ENCODE data around the gene AAMP.

AAMP gene

DNA sequence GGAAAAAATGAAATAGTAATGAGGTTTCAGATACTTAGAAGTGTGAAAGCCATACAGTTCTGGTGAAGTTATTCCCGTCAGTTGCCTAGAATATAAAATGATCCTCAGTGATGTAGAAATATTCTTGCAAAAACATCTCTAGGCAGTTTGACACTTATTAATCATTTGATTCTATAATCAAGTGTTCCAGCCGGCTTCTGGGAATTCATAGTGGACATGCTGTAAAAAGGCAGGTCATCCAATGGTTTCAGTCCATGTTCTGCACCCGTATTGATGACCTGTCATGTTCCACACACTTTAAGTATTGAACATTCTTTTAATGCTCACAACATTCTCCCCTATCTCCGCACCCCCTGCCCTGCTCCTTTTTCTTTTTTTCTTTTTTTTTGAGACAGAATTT, 33.1 kb downstream of the AAMP start:
- DNase-seq (ENCODE audit: low spot score), result no peak
- in situ Hi-C loops (cut with MboI; ENCODE audit: low pct_unique_long_range_greater_than_20kb, low sequenced_read_pairs, unreplicated experiment), result no loop called here
- TF ChIP-seq, protein P1, sequence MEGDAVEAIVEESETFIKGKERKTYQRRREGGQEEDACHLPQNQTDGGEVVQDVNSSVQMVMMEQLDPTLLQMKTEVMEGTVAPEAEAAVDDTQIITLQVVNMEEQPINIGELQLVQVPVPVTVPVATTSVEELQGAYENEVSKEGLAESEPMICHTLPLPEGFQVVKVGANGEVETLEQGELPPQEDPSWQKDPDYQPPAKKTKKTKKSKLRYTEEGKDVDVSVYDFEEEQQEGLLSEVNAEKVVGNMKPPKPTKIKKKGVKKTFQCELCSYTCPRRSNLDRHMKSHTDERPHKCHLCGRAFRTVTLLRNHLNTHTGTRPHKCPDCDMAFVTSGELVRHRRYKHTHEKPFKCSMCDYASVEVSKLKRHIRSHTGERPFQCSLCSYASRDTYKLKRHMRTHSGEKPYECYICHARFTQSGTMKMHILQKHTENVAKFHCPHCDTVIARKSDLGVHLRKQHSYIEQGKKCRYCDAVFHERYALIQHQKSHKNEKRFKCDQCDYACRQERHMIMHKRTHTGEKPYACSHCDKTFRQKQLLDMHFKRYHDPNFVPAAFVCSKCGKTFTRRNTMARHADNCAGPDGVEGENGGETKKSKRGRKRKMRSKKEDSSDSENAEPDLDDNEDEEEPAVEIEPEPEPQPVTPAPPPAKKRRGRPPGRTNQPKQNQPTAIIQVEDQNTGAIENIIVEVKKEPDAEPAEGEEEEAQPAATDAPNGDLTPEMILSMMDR (IDR thresholded peaks at IDR 0.05; ENCODE audit: extremely low read depth, insufficient read depth, missing control alignments), result no peak

DNA sequence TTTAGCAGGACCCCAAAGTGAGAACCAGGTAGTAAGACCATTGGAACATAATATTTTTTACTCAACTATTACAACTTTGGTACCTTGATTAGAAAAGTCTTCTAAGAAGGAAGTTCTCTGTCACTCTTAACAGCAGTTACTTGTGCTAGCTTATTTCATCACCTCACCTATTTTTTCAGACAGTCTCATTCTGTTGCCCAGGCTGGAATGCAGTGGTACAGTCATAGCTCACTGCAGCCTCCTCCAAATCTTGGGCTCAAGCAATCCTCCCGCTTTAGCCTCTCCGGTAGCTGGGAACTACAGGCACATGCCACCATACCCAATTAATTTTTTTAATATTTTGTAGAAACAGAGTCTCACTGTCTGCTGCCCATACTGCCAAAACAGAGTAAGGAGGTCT, 34.9 kb downstream of the AAMP start:
- in situ Hi-C loops (cut with MboI; ENCODE audit: low pct_unique_long_range_greater_than_20kb, low sequenced_read_pairs, unreplicated experiment), result no loop called here
- DNase-seq (ENCODE audit: low spot score), result no peak
- TF ChIP-seq, protein P1 (IDR thresholded peaks at IDR 0.05; ENCODE audit: extremely low read depth, insufficient read depth, missing control alignments), result no peak

DNA sequence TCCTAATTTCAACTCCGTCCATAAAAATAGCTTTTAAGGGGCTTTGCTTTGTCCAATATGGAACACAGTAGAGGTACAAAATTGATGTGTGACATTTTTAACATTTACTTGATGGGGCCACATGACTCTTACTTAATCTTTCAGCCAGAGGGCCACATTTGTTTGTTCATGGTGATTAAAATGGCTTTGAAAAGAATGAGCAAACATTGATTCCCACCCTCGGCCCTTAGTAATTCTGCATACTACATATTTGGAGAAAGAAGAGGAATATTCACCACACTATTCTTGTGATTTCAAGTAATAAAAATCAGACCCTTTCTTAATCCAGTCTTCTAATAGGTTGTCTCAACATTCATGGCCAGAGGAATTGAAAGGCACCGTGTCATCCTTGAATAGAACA, 35.4 kb downstream of the AAMP start:
- TF ChIP-seq, protein P1 (IDR thresholded peaks at IDR 0.05; ENCODE audit: extremely low read depth, insufficient read depth, missing control alignments), result no peak
- in situ Hi-C loops (cut with MboI; ENCODE audit: low pct_unique_long_range_greater_than_20kb, low sequenced_read_pairs, unreplicated experiment), result no loop called here
- no peak for DNase-seq (ENCODE audit: low spot score)

DNA sequence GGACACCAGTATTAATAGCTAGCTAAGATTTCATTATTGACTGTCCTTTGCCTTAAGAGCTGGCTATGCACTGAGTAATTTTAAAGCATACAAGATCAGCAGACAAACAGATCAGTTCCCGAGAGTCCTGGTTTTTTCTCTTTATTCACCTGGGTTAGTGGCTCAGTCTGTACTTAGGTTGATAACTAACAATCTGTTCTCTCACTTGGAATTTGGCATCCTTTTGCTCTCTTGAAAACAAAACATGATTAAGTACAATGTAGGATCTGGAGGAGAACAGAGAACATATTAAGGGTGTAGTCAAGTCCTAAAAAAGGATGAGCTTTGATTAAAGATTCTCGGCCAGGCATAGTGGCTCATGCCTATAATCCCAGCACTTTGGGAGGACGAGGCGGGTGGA, 36.4 kb downstream of the AAMP start:
- in situ Hi-C loops (cut with MboI; ENCODE audit: low pct_unique_long_range_greater_than_20kb, low sequenced_read_pairs, unreplicated experiment), result no loop called here
- TF ChIP-seq, protein P1 (IDR thresholded peaks at IDR 0.05; ENCODE audit: extremely low read depth, insufficient read depth, missing control alignments), result no peak
- DNase-seq (ENCODE audit: low spot score), result no peak

DNA sequence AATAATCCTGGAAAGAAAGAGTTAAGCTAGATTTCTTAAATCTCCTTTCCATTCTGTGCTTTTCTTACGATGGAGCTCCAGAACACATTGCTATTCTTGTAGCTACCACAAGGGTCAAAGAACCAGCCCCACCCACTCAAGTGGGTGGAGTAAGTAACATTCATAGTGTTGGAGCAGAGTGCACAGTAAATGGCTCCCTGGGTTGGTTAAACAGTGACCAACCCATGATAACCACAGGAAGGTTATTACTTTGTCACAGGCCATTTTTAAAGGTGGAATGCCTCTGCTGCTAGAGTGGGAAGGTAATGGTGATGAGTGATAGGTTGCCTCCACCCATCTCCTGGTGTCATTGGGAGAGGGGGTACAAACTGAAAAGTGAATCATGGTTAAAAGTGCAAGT, 39.1 kb downstream of the AAMP start:
- in situ Hi-C loops (cut with MboI; ENCODE audit: low pct_unique_long_range_greater_than_20kb, low sequenced_read_pairs, unreplicated experiment), result no loop called here
- DNase-seq (ENCODE audit: low spot score), result no peak
- TF ChIP-seq, protein P1 (IDR thresholded peaks at IDR 0.05; ENCODE audit: extremely low read depth, insufficient read depth, missing control alignments), result peak; percentile 8

DNA sequence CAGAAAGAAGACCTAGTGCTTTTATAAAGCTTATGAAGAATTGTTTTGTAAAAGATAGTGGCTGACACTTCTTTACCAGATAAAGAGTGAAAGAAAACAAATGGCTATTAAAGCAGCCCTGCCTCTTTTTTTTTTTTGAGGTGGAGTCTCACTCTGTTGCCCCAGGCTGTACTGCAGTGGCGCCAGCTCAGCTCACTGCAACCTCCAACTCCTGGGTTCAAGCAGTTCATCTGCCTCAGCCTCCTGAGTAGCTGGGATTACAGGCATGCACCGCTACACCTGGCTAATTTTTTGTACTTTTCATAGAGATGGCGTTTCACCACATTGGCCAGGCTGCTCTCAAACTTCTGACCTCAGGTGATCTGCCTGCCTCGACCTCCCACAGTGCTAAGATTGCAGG, 40.1 kb downstream of the AAMP start:
- TF ChIP-seq, protein P1 (IDR thresholded peaks at IDR 0.05; ENCODE audit: extremely low read depth, insufficient read depth, missing control alignments), result no peak
- DNase-seq (ENCODE audit: low spot score), result no peak
- in situ Hi-C loops (cut with MboI; ENCODE audit: low pct_unique_long_range_greater_than_20kb, low sequenced_read_pairs, unreplicated experiment), result no loop called here

DNA sequence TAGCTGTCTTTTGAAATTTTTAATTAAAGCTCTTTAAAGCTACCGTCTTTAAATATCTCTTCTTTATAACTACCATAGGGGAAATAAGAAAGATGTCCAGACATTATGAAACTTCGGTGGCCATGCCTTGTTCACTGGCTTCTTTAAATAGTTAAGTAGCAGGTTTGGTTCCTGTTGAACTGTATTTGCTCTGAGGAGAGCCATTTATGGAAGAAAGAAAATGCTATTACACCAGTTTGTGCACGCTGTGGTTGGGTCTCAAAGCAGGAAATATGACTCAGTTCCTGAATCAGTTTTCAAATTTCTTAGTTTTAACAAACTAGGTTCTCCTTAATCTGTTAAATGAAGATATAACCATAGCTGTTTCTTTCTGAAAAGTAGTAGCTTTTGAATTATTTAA, 40.7 kb downstream of the AAMP start:
- in situ Hi-C loops (cut with MboI; ENCODE audit: low pct_unique_long_range_greater_than_20kb, low sequenced_read_pairs, unreplicated experiment), result no loop called here
- TF ChIP-seq, protein P1 (IDR thresholded peaks at IDR 0.05; ENCODE audit: extremely low read depth, insufficient read depth, missing control alignments), result no peak
- DNase-seq (ENCODE audit: low spot score), result peak; percentile 75
